ENCODE measurements around the gene SERPINB2. TPM values are rescaled to one million over a fixed set of nuclear protein-coding genes. Genes with fewer than 3 reads are reported as not detected.
A peak's percentile ranks its signal among the peaks of the same experiment; 100 is the strongest.

The SERPINB2 gene
- total and polyA plus RNA-seq, 2 of the 13 experiments (the other 11 are each of a cell fraction or from before 2014, with no cell fraction given) = 0.07 to 0.11 TPM

GRCh38 chr18:63936156-63936931 lies 48.8 kb downstream of the SERPINB2 start (continued):
- TF ChIP-seq ARID5B (CRISPR knock-in tag; IDR thresholded peaks at IDR 0.05) (peak; percentile 39), XRCC5 (optimal IDR thresholded peaks at IDR 0.05; ENCODE audit: low read length) (peak; percentile 73), EED (CRISPR knock-in tag; IDR thresholded peaks at IDR 0.05) (0 out of 2 replicates have a peak, but pooled peaks have one; percentile 9), FOSL2 (CRISPR knock-in tag; IDR thresholded peaks at IDR 0.05) (0 out of 2 replicates have a peak, but pooled peaks have one; percentile 17), REPIN1 (CRISPR knock-in tag; IDR thresholded peaks at IDR 0.05; ENCODE audit: borderline replicate concordance, low read depth) (peak; percentile 46; the same call in 1 of the 2 replicates), ZNF10 (CRISPR knock-in tag; IDR thresholded peaks at IDR 0.05; ENCODE audit: borderline replicate concordance, low read depth) (no peak), GMEB1 (CRISPR knock-in tag; IDR thresholded peaks at IDR 0.05; ENCODE audit: borderline replicate concordance) (no peak), STAG1 (CRISPR knock-in tag; IDR thresholded peaks at IDR 0.05) (peak; percentile 72), PLSCR1 (CRISPR knock-in tag; IDR thresholded peaks at IDR 0.05; ENCODE audit: borderline replicate concordance) (no peak), FOXK1 (CRISPR knock-in tag; IDR thresholded peaks at IDR 0.05; ENCODE audit: borderline replicate concordance, low read depth) (no peak), TCF7L2 (IDR thresholded peaks at IDR 0.05; ENCODE audit: low read depth, low read length) (no peak), ELF3 (CRISPR knock-in tag; IDR thresholded peaks at IDR 0.05) (peak; percentile 62), HINFP (CRISPR knock-in tag; IDR thresholded peaks at IDR 0.05; ENCODE audit: low read depth) (peak; percentile 52; the same call in 1 of the 2 replicates), ARID3A (IDR thresholded peaks at IDR 0.05; ENCODE audit: low read depth, low read length) (no peak), NFKB2 (CRISPR knock-in tag; IDR thresholded peaks at IDR 0.05; ENCODE audit: borderline replicate concordance) (peak; percentile 25; the same call in 1 of the 2 replicates), TFDP1 (CRISPR knock-in tag; IDR thresholded peaks at IDR 0.05; ENCODE audit: borderline replicate concordance) (peak; percentile 22; the same call in 1 of the 2 replicates)
